Cardiac muscle cell (in vitro differentiated cells and primary cell): ENCODE results near the gene PRR3. TPM values are rescaled to one million over a fixed set of nuclear protein-coding genes. Genes with fewer than 3 reads are reported as not detected.

Source experiments
- DNase-seq, 2 donors: peaks; one replicate each; pipeline versions ENCODE4 v3.0.0 to v3.0.0-alpha.2; 2010 to 2017; ENCODE audit warnings: low read depth in 1 of 2, low spot score in 1 of 2
- H3K27ac ChIP-seq: fragments of 200-600 bp; sonication (generic); 2 replicates; pipeline ENCODE4 v1.5.1; 2016
- H3K27me3 ChIP-seq: fragments of 200-600 bp; sonication (generic); 2 replicates; pipeline ENCODE4 v1.6.0; 2016; ENCODE audit warnings: control low read depth
- H3K36me3 ChIP-seq: fragments of 200-600 bp; sonication (generic); 2 replicates; pipeline ENCODE4 v1.5.1; 2016; ENCODE audit warnings: control low read depth
- H3K4me1 ChIP-seq: fragments of 200-600 bp; sonication (generic); 2 replicates; pipeline ENCODE4 v1.8.1; 2017; ENCODE audit warnings: low read depth, mild to moderate bottlenecking, mixed run types
- H3K4me3 ChIP-seq: fragments of 200-600 bp; sonication (generic); 2 replicates; pipeline ENCODE4 v1.5.1; 2016; ENCODE audit warnings: mild to moderate bottlenecking
- H3K9me3 ChIP-seq: fragments of 200-600 bp; sonication (generic); 2 replicates; pipeline ENCODE4 v1.5.1; 2017; ENCODE audit warnings: low read depth, mild to moderate bottlenecking, control low read depth
- CTCF ChIP-seq: IDR thresholded peaks from 2 replicates; pipeline ENCODE4 v1.5.1; 2012; ENCODE audit warnings: low read depth, mild to moderate bottlenecking, low read length
- polyA plus RNA-seq: library from polyadenylated mRNA; unstranded; fragments of >200 nt; fragmentation: Nextera tagmentation; extraction: Ambion mirVana; gene quantifications from 2 replicates; pipeline ENCODE4 v1.2.1, GENCODE V29; 2016
- total RNA-seq: library from RNA; depleted of rRNA; stranded (reverse); fragments of >200 nt; gene quantifications from 2 replicates; pipeline ENCODE4 v1.2.3, GENCODE V29; 2016

Gene PRR3
- total and polyA plus RNA-seq, 2 experiments from 2014 or later, result 11.8 to 14.7 TPM

DNA sequence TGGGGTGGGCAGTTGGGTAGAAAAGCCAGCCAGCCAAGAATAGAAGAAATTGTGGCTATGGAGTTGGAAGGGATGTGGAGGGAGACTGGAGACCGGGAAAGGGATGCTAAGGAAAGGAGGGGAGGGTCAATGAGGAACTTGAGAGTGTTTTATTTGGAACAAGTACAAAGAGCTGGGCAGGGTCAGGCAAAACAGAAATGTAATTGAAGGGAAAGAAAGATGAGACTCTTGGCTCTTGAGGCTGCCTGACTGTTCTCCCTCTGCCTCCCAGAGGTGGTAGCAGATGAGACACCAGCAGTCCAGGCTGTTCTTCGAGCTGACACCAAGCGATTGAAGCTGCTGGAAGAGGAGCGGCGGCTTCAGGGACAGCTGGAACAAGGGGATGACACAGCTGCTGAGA, 26.8 kb downstream of the PRR3 start:
- no peaks in the 10 kb centered on the region for H3K9me3 ChIP-seq
- no peaks in the 10 kb centered on the region for H3K4me1 ChIP-seq
- DNase-seq, result no peak
- no peak for TF ChIP-seq CTCF
- H3K4me3 ChIP-seq, result no peak overlapping the region
- no peak overlapping the region for H3K27ac ChIP-seq
- peaks cover 69% of the 10 kb centered on the region for H3K36me3 ChIP-seq
- no peaks in the 10 kb centered on the region for H3K27me3 ChIP-seq

- no peaks in the 10 kb centered on the region for H3K9me3 ChIP-seq
- TF ChIP-seq CTCF, result no peak
- no peak for DNase-seq
- H3K27ac ChIP-seq, result no peak overlapping the region
- H3K27me3 ChIP-seq, result no peaks in the 10 kb centered on the region
- no peaks in the 10 kb centered on the region for H3K4me1 ChIP-seq
- peaks cover 38% of the 10 kb centered on the region for H3K36me3 ChIP-seq
- no peak overlapping the region for H3K4me3 ChIP-seq
Observed at GRCh38 chr6:30589754-30590358, 32.8 kb downstream of the PRR3 start.

GRCh38 chr6:30590509-30590908, 33.4 kb downstream of the PRR3 start:
- no peak for DNase-seq
- no peak for TF ChIP-seq CTCF
- Histone ChIP-seq H3K4me3 (no peak overlapping the region), H3K27ac (peak overlapping the region; percentile 30), H3K36me3 (peaks cover 32% of the 10 kb centered on the region), H3K27me3 (no peaks in the 10 kb centered on the region), H3K4me1 (no peaks in the 10 kb centered on the region), H3K9me3 (no peaks in the 10 kb centered on the region)

GRCh38 chr6:30591008-30591407, 33.9 kb downstream of the PRR3 start:
- H3K27me3 ChIP-seq, result no peaks in the 10 kb centered on the region
- H3K36me3 ChIP-seq, result peaks cover 32% of the 10 kb centered on the region
- H3K4me3 ChIP-seq, result no peak overlapping the region
- H3K27ac ChIP-seq, result peak overlapping the region; percentile 30
- TF ChIP-seq CTCF, result no peak
- DNase-seq, result peak in 1 of 2 donors; percentile 57
- no peaks in the 10 kb centered on the region for H3K9me3 ChIP-seq
- no peaks in the 10 kb centered on the region for H3K4me1 ChIP-seq

DNA sequence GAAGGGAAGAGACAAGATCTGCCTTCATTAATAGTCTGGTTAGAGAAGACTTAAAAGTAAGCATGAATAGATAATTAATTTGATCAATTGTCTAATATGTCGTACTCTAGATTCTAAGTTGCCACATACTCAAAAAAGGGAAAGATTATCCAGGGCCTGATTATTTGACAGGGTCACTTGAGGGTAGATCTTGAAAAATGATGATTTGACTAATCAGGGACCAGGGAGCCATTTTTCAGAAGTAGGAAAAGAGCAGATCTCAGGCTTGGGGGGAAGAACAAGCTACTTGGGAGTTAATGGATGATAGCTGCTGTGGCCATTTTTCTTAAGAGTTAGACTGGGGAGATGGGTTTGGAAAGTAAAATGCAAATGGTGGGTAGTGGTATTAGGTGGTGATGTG, 35.2 kb downstream of the PRR3 start:
- Histone ChIP-seq H3K36me3 (peaks cover 23% of the 10 kb centered on the region), H3K4me3 (no peak overlapping the region), H3K4me1 (no peaks in the 10 kb centered on the region), H3K9me3 (no peaks in the 10 kb centered on the region), H3K27ac (no peak overlapping the region), H3K27me3 (no peaks in the 10 kb centered on the region)
- TF ChIP-seq CTCF, result no peak
- DNase-seq, result no peak
